Measurements from ENCODE around the gene POLR2C. TPM values are rescaled to one million over a fixed set of nuclear protein-coding genes. Genes with fewer than 3 reads are reported as not detected.
"Not testable (repeated sequence)": the region's sequence is repeated elsewhere in the genome, so short reads cannot be mapped to it uniquely, and the experiment has no call there.

POLR2C gene
- total RNA-seq (2014; rRNA removed; shearing (Covaris generic)), result 240 and 319 TPM in 2 replicates

DNA sequence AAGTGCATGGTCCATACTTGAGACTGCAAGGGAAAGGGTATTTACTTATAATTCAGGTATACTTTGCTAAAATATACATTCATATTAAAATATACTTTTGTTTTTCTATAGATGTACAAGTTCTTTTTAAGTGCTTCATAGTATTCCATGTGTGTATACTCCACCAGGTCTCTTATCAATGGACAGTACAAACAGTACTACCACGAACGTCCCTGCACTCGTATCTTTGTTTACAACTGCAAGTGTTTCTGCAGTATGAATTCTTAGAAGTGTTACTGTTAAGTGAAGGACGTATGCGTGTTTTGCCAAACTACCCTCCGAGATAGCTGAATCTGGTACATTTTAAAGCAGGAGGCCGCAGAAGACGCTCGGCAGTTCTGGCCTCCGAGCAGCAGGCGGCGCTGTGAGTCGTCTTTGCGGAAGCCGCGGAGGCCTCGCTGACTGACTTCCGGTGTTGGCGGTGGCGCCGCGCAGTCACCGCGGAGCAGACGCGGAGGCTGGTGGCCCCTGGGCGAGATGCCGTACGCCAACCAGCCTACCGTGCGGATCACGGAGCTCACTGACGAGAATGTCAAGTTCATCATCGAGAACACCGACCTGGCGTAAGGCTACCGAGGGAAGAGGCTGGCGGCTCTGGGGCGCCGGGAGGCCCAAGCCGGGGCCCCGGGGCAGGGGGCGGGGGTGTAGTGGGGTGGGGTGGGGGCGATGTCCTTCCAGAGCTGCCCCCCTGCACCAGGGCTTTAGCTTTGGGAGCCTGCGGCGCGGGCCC, at the start of gene POLR2C:
Gene POLR2C, plus strand, starts transcription at position 471 of the 769 bp plus-strand sequence. Its CDS starts 46 bp downstream, at position 517.
- in situ Hi-C loops (cut with HindIII; ENCODE audit: low sequenced_read_pairs), result no loop called here
- peak; percentile 77 for DNase-seq (ENCODE audit: low spot score)

DNA sequence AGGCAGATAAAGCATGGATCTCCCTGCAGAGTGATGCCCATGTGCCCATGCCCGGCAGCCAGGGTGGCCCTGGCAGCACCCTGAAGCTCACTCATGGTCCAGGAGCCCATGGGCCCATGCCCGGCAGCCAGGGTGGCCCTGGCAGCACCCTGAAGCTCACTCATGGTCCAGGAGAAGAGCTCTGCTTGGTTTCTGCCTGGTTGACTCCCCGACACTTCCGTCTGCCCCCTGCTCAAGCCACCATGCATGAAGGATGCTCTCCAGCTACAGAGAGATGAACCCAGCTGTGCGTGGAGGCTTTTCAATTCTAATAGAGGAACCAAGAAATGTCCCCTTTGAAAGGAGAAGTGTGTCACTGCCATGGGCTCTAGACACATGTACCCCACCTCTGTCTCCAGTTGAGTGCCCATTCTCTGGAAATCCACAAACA, 49.2 kb upstream of the POLR2C start:
- no peak for DNase-seq (ENCODE audit: low spot score)
- in situ Hi-C loops (cut with HindIII; ENCODE audit: low sequenced_read_pairs), result no loop called here

DNA sequence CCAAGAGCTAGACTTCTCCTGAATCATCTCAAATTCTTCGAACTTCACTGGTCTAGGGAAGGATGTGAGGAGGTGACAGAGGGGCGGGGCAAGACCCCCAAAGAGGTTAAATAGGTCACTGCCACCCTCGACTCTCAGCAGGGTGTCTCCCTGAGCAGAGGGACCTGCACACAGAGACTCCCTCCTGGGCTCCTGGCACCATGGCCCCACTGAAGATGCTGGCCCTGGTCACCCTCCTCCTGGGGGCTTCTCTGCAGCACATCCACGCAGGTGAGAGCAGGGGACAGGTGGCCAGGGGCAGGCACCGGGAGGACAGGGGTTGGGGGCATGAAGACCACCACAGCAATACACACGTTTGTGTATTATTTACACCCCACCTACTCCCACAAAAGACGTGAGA, 48.7 kb upstream of the POLR2C start:
- no peak for DNase-seq (ENCODE audit: low spot score)
- in situ Hi-C loops (cut with HindIII; ENCODE audit: low sequenced_read_pairs), result no loop called here

DNA sequence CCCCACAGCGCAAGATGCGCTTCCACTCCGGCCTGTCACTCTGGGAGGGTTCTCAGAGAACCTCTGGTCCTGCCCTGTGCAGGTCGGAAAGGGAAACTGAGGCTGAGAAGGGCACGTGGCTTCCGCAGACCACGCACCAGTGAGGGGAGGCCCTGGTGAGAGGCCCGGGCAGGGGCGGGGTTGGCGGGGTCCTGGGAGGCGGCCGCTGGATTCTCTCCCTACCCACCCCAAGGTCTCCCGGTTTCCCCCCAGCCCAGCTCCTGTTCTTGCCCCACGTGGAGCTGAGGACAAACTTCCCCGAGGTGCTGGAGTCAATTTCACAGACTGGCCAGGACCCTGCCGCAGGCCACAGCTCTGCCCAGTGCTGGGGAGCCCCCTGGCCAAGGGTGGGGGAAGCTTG, 46.4 kb upstream of the POLR2C start:
- in situ Hi-C loops (cut with HindIII; ENCODE audit: low sequenced_read_pairs), result no loop called here

DNA sequence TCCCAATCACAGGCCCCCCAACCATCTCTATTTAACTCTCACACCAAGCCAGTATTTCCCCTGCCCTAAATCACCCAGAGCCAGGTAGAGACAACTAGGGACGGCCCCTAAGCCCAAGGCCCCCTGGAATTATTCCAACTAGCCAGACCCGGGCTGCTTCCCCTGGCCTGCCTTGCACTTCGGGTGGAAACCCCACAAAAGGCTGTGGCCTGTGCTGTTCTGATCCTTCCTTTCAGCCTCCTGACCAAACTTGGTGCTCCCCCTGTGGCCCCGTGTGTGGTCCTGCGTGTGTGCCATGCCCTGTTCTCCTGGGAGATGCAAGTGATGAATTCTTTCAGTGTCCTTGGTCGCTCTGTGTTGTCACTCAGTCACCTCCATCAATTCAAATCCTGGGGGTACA, 43.0 kb upstream of the POLR2C start:
- in situ Hi-C loops (cut with HindIII; ENCODE audit: low sequenced_read_pairs), result no loop called here
- no peak for DNase-seq (ENCODE audit: low spot score)

More for the DNA sequence above, 46.4 kb upstream of the POLR2C start:
- no peak for DNase-seq (ENCODE audit: low spot score)

DNA sequence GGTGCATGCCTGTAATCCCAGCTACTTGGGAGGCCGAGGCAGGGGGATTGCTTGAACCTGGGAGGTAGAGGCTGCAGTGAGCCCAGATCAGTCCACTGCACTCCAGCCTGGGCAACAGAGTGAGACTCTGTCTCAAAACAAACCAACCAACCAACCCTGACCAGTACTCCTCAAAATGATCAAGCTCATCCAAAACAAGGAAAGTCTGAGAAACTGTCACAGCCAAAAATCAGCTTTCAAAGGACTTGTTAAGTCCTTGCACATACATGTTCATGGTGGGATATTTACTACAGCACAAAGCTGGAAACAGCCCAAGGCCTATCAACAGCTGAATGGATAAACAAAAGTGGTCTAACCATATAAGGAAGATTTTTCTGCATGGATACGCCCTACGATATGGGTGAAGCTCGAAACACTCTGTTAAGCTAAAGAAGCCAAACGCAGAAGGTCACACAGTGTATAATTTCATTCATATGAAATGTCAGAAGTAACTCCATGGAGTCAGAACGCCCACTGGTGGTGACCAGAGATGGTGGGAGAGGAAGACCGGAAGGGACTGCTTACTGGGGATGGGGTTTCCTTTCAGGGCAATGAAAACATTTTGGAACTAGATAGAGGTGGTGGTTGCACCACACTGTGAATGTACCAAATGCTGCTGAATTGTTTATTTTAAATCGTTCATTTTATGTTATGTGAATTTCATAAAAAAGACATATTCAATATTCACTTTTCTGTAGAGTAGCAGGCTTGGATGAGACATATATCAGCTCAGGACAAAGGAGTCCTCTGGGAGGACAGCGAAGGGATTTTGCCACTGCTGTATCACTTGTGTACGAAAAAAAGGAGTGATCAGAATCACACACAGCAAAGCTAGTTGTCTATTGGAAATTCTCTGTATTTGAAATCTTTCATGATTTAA, 40.2 kb upstream of the POLR2C start:
- DNase-seq (ENCODE audit: low spot score), result peak; percentile 20
- in situ Hi-C loops (cut with HindIII; ENCODE audit: low sequenced_read_pairs), result no loop called here

DNA sequence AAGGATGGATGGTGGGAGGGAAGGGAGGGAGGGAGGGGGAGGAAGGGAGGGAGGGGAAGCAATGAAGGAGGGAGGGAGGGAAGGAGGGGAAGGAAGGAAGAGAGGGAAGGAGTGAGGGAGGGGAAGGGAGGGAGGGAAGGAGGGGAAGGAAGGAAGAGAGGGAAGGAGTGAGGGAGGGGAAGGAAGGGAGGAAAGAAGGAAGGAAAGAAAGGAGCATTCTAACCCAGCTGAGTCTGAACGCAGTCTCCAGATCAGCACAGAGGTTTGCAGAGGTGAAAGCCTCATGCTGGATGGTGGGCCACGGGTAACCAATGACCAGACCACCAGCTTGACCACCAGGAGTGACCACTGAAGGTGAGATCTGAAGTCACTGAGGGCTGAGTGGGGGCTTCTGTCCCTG, 39.3 kb upstream of the POLR2C start:
- DNase-seq (ENCODE audit: low spot score), result no peak
- in situ Hi-C loops (cut with HindIII; ENCODE audit: low sequenced_read_pairs), result no loop called here

DNA sequence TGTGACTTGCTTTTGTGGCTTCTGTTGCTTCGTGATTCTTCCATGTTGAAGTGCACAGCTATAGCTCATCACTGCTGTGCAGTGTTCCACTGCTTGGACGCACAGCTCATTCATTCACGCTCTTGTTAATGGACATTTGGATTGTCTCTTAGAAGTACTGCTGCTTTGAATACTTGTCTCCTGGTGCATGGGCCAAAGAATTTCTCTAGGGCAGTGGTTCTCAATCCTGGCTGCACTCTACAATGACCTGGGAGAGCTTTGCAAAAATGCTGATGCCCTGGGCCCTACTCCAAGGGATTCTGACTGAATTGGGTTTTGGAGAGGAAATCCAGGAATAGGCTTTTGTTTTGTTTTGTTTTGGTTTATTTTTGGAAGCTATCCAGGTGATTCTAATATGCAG, 37.9 kb upstream of the POLR2C start:
- no peak for DNase-seq (ENCODE audit: low spot score)
- in situ Hi-C loops (cut with HindIII; ENCODE audit: low sequenced_read_pairs), result no loop called here

DNA sequence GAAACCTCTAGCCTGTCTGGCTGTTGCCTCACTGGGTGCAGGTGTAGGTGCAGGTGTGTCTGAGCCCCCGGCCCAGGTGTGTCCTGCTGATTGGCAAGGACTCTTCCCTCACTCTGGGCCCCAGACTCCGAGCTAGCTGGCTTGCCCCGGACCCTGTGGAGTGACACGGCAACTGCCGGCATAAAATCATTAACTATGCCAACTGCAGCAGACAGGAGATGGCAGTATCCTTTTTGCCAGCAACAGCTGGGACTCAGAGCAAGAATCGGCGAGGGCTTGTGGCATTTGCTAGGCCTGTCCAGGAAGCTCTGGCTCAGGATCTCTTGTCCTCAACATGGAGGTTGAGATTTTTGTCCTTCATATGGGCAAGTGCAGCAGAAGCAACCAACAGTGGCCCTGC, 36.1 kb upstream of the POLR2C start:
- in situ Hi-C loops (cut with HindIII; ENCODE audit: low sequenced_read_pairs), result no loop called here

DNA sequence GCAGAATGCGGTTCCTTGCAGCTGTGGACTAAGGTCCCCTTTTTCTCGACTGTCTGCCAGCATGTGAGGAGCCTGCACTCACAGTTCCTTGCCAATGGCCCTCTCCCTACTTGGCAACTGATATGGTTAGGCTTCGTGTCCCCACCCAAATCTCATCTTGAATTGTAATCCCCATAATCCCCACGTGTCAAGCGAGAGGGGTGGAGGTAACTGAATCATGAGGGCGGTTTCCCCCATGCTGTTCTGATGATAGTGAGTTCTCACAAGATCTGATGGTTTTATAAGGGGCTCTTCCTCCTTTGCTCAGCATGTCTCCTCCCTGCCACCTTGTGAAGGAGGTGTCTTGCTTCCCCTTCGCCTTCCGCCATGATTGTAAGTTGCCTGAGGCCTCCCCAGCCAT, 35.2 kb upstream of the POLR2C start:
- in situ Hi-C loops (cut with HindIII; ENCODE audit: low sequenced_read_pairs), result no loop called here

More for the DNA sequence above, 36.1 kb upstream of the POLR2C start:
- no peak for DNase-seq (ENCODE audit: low spot score)

DNA sequence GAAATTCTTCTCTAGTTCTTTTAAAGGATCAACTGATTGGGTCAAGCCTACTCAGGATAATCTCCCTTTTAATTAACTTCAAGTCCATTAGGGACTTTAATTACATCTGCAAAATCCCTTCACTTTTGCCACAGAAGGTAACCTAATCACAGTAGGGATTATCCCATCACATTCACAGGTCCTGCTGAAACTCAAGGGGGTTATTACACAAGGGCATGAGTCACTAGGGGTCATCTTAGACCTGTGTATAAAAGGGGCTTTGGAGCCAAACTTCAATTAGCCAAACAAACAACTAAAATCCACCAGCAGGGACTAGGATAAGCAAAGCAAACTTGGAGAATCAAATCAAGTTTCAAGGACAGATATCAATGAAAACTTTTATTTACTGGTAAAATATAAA, 34.7 kb upstream of the POLR2C start:
- in situ Hi-C loops (cut with HindIII; ENCODE audit: low sequenced_read_pairs), result no loop called here
- DNase-seq (ENCODE audit: low spot score), result no peak

More for the DNA sequence above, 35.2 kb upstream of the POLR2C start:
- DNase-seq (ENCODE audit: low spot score), result no peak

DNA sequence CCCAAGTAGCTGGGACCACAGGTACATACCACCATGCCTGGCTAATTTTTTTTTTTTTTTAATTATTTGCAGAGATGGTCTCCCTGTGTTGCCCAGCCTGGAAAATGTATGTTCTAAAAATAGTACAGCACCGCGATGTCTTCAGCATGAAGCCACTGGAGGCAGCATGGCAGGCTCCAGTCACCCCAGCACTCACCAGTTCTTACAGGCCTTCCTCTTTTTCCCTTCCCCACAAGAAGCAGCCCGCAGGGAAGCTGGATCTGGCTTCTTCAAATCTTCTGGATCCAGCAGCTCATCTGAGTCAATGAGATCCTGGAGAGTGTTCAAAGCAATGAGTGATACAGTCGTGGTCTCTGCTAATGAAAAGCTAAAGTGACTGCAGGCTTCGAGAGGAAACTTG, 31.5 kb upstream of the POLR2C start:
- in situ Hi-C loops (cut with HindIII; ENCODE audit: low sequenced_read_pairs), result no loop called here
- no peak for DNase-seq (ENCODE audit: low spot score)

DNA sequence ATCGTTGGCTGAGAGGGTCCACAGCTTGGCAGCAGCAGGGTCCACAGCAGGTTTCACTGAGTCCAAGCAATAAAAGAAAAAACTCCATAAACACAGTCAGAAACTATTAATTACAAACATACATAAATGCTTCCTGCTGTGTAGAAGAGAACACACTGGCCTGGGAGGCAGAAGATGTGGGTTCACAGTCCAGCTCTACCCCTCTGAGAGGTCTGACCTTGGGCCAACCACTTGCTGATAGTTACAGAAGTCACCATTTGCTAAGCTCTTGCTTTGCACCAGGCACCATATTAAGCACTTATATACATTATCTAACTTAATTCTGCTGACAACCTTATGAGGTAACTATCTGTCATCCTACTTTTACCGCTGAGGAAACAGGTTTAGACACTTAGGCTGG, 30.0 kb upstream of the POLR2C start:
- DNase-seq (ENCODE audit: low spot score), result no peak
- in situ Hi-C loops (cut with HindIII; ENCODE audit: low sequenced_read_pairs), result no loop called here

DNA sequence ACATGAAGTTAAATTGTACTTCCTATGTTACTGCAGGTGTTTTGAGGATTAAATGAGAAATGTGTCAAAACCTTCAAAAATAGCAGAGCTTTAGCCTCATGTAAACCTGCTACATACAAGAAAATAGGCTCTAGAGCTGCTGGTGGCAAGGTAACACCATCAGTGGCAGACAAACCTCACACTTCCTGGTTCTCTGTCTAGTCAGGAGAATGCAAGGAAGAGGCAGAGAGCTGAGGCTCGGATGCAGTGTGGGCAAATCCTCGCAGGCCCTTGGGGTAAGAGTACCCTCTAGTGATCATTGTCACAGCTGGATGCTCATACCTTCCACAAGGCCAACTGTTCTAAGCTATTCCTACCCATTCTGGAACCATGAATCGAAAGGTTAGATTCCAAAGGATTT, 29.5 kb upstream of the POLR2C start:
- in situ Hi-C loops (cut with HindIII; ENCODE audit: low sequenced_read_pairs), result no loop called here
- no peak for DNase-seq (ENCODE audit: low spot score)

DNA sequence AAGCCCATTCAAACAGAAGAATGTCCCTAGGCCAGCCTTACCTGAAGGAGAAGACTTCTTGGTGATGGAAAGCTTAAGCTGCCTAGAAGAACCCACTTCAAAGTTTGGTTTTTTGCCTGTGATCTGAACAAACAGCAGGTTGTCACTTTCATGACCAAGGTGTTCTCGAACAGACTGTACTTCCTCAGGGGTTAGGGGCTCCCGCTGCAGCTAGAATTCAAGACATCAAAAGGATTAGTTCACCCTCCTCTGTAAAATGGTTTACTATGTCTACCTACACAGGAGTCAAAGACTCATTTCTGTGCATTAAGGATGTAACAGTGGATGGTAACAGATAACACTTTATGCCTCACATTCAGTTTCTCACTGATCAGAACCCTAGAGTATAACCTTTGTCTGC, 28.5 kb upstream of the POLR2C start:
- no peak for DNase-seq (ENCODE audit: low spot score)
- in situ Hi-C loops (cut with HindIII; ENCODE audit: low sequenced_read_pairs), result no loop called here

DNA sequence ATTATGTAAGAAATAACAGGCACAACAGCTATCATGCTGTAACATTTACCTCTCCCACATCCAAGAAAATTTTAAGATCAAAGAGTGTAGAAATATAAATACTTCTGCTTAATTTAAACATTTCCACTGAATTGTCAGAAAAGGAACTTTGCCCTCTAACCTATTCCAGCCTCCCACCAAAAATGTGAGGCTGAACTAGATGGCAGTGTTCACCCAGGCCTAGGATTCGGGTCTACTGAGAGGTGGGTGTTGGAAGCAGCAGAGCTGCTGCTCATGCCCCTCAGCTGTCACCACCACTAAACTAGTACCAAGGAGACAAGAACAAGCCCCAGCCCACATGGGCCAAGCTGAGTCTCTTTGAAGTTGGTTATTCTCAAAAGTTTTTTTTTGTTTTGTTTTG, 26.6 kb upstream of the POLR2C start:
- in situ Hi-C loops (cut with HindIII; ENCODE audit: low sequenced_read_pairs), result no loop called here
- no peak for DNase-seq (ENCODE audit: low spot score)

DNA sequence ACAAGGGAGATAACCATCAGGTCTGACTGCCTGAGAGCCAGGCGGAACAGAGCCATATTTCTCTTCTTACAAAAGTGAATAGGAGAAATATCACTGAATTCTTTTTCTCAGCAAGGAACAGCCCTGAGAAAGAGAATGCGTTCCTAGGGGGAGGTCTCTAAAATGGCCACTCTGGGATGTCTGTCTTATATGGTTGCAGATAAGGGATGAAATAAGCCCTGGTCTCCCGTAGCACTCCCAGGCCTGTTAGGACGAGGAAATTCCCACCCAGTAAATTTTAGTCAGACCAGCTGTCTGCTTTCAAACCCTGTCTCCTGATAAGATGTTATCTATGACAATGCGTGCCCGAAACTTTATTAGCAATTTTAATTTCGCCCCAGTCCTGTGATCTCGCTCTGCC, 22.5 kb upstream of the POLR2C start:
- DNase-seq (ENCODE audit: low spot score); in situ Hi-C loops (cut with HindIII; ENCODE audit: low sequenced_read_pairs): not testable (repeated sequence)

DNA sequence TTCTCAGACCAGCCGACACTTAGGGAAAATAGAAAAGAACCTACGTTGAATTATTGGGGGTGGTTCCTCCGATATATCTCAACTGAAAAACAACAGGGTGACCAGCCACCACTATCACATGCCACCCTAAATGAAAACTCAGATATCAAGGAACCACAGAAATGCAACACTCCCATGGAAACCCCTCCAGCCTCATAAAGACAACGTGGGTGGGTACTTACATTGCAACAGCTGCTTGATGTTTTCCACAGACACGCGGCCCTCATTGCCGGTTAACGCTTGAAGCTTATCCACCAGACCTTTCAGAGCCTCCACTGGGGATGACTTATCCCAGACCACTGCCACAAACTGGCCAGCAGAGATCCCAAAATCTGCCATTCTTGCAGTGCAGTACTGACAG, 21.9 kb upstream of the POLR2C start:
- in situ Hi-C loops (cut with HindIII; ENCODE audit: low sequenced_read_pairs); DNase-seq (ENCODE audit: low spot score): not testable (repeated sequence)

DNA sequence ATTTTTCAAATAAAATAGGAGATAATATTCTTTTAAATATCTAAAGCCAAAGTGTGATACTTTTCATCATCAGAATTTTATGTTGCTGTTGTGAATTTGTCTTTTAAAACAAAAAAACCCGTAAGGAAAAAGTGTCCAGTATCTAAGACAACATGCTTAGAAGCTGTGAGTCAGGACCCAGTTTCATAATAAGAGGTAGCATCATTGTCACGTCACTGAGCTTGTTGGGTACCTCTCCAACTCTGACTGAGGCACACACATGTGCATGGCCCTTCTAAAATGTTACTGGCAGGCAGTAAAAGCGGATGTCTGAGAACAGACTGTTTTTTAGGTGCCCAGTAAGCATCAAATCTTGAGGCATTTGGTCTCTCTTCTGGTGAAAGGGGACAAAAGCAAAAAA, 17.8 kb upstream of the POLR2C start:
- in situ Hi-C loops (cut with HindIII; ENCODE audit: low sequenced_read_pairs), result no loop called here
- DNase-seq (ENCODE audit: low spot score), result no peak

DNA sequence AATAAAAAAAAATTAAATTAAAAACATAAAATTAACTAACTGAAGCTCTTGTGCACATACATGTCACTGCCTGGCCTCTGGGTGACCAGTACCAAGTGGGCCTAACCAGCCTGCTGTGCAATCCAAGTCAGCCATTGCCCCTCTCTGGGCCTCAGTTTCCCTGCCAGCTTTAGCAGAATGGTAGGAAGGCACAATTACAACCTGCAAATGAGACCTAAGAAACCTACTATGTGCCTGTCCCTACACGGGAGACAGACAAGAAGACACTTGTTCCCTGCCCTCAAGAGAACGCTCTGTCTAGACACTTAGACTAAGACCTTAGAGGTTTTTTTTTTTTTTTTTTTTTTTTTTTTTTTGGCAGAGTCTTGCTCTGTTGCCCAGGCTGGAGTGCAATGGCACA, 17.0 kb upstream of the POLR2C start:
- in situ Hi-C loops (cut with HindIII; ENCODE audit: low sequenced_read_pairs), result no loop called here
- no peak for DNase-seq (ENCODE audit: low spot score)
